PFSK-1 (cell line): Measurements from ENCODE around the gene TTLL10.

ENCODE experiments used
- POLR2AphosphoS5 ChIP-seq: IDR thresholded peaks from 2 replicates; pipeline ENCODE4 v1.6.1; 2012; ENCODE audit warnings: low read depth, mild to moderate bottlenecking, control low read depth, low read length, moderate library complexity
- SIN3A ChIP-seq: IDR thresholded peaks from 2 replicates; pipeline ENCODE4 v1.6.1; 2012; ENCODE audit warnings: mild to moderate bottlenecking, low read length, moderate library complexity, borderline replicate concordance; ENCODE audit not compliant: insufficient read depth

GRCh38 chr1:1199961-1200875, 26.5 kb downstream of the TTLL10 start:
- TF ChIP-seq POLR2AphosphoS5 (no peak), SIN3A (no peak)
